ENCODE data around the gene UBAP1.
"Not testable (repeated sequence)": the region's sequence is repeated elsewhere in the genome, so short reads cannot be mapped to it uniquely, and the experiment has no call there.

GRCh38 chr9:34197286-34197685 is 18.4 kb downstream of the UBAP1 start:
- TF ChIP-seq, protein P1, sequence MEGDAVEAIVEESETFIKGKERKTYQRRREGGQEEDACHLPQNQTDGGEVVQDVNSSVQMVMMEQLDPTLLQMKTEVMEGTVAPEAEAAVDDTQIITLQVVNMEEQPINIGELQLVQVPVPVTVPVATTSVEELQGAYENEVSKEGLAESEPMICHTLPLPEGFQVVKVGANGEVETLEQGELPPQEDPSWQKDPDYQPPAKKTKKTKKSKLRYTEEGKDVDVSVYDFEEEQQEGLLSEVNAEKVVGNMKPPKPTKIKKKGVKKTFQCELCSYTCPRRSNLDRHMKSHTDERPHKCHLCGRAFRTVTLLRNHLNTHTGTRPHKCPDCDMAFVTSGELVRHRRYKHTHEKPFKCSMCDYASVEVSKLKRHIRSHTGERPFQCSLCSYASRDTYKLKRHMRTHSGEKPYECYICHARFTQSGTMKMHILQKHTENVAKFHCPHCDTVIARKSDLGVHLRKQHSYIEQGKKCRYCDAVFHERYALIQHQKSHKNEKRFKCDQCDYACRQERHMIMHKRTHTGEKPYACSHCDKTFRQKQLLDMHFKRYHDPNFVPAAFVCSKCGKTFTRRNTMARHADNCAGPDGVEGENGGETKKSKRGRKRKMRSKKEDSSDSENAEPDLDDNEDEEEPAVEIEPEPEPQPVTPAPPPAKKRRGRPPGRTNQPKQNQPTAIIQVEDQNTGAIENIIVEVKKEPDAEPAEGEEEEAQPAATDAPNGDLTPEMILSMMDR (IDR thresholded peaks at IDR 0.05 in 2 of 3, conservative IDR thresholded peaks at IDR 0.05 in 1 of 3; ENCODE audit: insufficient read depth in 2 of 3, low read depth in 1 of 3, low read length in 3 of 3): not testable (repeated sequence)
- not testable (repeated sequence) for TF ChIP-seq CCAR2 (IDR thresholded peaks at IDR 0.05; ENCODE audit: low read depth, low read length); ZBTB8A (IDR thresholded peaks at IDR 0.05; ENCODE audit: partially characterized antibody); CC2D1A (IDR thresholded peaks at IDR 0.05); NCOA2 (IDR thresholded peaks at IDR 0.05; ENCODE audit: partially characterized antibody in 2 of 2); TRIM28 (IDR thresholded peaks at IDR 0.05); RERE (CRISPR knock-in tag; IDR thresholded peaks at IDR 0.05; ENCODE audit: borderline replicate concordance); ARHGAP35 (IDR thresholded peaks at IDR 0.05; ENCODE audit: partially characterized antibody); YY1 (IDR thresholded peaks at IDR 0.05; ENCODE audit: borderline replicate concordance in 1 of 3, control insufficient read depth in 1 of 3, extremely low read depth in 1 of 3, insufficient read depth in 3 of 3, insufficient read length in 1 of 3, insufficient replicate concordance in 2 of 3, low read depth in 1 of 3, low read length in 2 of 3); U2AF1 (optimal IDR thresholded peaks at IDR 0.05; ENCODE audit: low read depth, low read length)
- TF ChIP-seq, protein P2, sequence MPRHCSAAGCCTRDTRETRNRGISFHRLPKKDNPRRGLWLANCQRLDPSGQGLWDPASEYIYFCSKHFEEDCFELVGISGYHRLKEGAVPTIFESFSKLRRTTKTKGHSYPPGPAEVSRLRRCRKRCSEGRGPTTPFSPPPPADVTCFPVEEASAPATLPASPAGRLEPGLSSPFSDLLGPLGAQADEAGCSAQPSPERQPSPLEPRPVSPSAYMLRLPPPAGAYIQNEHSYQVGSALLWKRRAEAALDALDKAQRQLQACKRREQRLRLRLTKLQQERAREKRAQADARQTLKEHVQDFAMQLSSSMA (CRISPR knock-in tag; IDR thresholded peaks at IDR 0.05): not testable (repeated sequence)
